Measurements from ENCODE around the gene TEN1. TPM values are rescaled to one million over a fixed set of nuclear protein-coding genes. Genes with fewer than 3 reads are reported as not detected.
A peak's percentile ranks its signal among the peaks of the same experiment; 100 is the strongest.
"Not testable (repeated sequence)": the region's sequence is repeated elsewhere in the genome, so short reads cannot be mapped to it uniquely, and the experiment has no call there.

The TEN1 gene
- total RNA-seq, 1 donor from 2014 or later, result 15.4 TPM

DNA sequence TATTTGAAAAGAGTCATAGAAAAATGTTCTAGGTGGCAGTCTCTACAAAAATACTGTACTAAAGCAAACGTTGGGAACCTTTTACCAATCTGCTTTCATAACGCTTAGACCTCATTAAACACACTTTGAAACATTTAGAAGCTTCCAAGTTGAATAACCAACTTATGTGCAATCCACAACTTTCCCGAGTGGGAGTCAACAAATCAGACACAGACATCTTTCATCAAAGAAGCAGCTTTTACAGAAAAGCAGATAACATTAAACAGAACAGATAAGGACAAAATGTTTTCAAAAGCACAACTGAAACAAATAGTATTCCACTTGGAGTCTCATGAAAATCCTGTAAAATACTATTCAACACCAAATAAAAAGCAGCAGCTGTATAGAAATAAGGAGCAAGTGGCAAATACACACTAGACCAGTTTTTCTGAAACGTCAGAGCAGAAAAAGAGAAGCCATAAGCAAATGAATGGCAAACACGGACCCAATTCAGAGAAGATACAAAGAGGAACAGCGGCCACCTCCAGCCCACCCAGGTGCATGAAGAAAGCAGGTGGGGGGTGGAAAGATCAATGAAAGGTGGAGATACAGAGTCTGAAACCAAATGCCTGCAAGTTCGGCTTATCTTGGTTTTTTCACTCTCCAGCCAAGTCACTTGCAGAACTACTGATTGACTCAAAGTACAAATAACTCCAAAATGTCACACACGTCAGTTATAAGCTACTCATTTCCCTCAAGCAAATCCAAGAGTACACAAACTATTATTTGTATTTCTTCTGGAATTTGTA is 19.8 kb upstream of the TEN1 start:
- intact Hi-C loops (cut with micrococcal nuclease), result no loop called here
- Mint-ChIP-seq H3K9me3 (no peaks in the 10 kb centered on the region), H3K4me1 (ENCODE audit: low read depth) (peaks cover 5% of the 10 kb centered on the region), H3K27ac (no peak overlapping the region), H3K36me3 (ENCODE audit: low read depth) (peaks cover 12% of the 10 kb centered on the region), H3K4me3 (no peak overlapping the region), H3K27me3 (ENCODE audit: insufficient read depth) (no peaks in the 10 kb centered on the region)
- no peak for DNase-seq (ENCODE audit: low spot score)

DNA sequence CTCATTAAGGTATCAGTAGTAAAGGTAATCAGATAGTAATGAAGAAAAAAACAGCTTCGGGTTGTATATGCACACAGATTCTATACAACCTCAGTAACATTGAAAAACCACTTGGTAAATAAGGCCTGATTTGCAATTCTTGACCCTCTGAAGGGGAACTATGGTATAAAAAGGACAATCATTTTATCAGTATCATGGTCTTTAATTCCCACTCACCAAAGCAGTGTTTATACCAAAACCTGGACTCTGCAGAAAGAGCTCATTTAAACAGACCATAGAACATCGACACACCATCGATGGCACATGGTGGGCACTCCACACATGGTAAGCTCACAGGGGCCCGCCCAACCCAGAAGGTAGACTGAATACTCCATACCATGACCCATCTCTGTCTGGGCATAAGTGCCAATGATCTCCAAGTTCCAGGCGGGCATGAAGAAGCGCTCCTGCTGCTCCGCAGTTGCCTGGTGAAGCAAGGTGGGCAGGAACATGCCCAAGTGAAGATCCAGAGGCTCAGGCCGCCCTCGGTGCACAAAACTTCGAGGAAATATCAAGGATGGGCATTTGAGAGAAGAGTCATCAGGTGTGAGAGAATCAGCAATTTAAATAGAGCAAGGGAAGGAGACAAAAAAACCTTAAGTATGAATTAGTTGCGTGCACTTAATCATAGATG is 19.1 kb upstream of the TEN1 start:
- Mint-ChIP-seq H3K27me3 (ENCODE audit: insufficient read depth) (no peaks in the 10 kb centered on the region), H3K36me3 (ENCODE audit: low read depth) (peaks cover 12% of the 10 kb centered on the region), H3K4me1 (ENCODE audit: low read depth) (peaks cover 5% of the 10 kb centered on the region), H3K4me3 (no peak overlapping the region), H3K27ac (no peak overlapping the region), H3K9me3 (no peaks in the 10 kb centered on the region)
- DNase-seq (ENCODE audit: low spot score), result no peak
- intact Hi-C loops (cut with micrococcal nuclease), result no loop called here

DNA sequence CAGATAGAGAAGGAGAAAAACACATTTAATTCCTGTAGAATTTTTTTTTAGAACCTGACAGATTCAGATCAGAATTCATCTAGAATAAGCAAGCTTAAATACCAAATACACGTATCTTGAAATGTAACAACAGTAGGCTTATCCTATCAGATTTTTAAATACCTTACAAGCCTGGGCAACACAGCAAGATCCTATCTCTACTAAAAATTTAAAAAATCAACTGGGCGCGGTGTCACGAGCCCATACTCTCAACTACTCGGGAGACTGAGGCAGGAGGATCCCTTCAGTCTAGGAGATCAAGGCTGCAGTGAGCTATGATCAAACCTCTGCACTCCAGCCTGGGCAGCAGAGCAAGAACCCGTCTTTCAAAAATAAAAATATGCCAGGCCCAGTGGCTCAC is 13.6 kb upstream of the TEN1 start:
- H3K9me3 Mint-ChIP-seq, result no peaks in the 10 kb centered on the region
- DNase-seq (ENCODE audit: low spot score), result no peak
- H3K27me3 Mint-ChIP-seq (ENCODE audit: insufficient read depth), result no peaks in the 10 kb centered on the region
- intact Hi-C loops (cut with micrococcal nuclease), result no loop called here
- no peak overlapping the region for H3K4me3 Mint-ChIP-seq
- H3K4me1 Mint-ChIP-seq (ENCODE audit: low read depth), result no peaks in the 10 kb centered on the region
- no peak overlapping the region for H3K27ac Mint-ChIP-seq
- peaks cover 4% of the 10 kb centered on the region for H3K36me3 Mint-ChIP-seq (ENCODE audit: low read depth)

- H3K4me3 Mint-ChIP-seq; H3K4me1 Mint-ChIP-seq (ENCODE audit: low read depth); DNase-seq (ENCODE audit: low spot score); H3K27ac Mint-ChIP-seq; H3K27me3 Mint-ChIP-seq (ENCODE audit: insufficient read depth); H3K9me3 Mint-ChIP-seq; intact Hi-C loops (cut with micrococcal nuclease): not testable (repeated sequence)
- peaks cover 19% of the 10 kb centered on the region for H3K36me3 Mint-ChIP-seq (ENCODE audit: low read depth)
Measured at GRCh38 chr17:75969044-75969443, 10.0 kb upstream of the TEN1 start.

- Mint-ChIP-seq H3K4me3 (no peak overlapping the region), H3K27me3 (ENCODE audit: insufficient read depth) (no peaks in the 10 kb centered on the region), H3K27ac (no peak overlapping the region), H3K9me3 (no peaks in the 10 kb centered on the region), H3K36me3 (ENCODE audit: low read depth) (peaks cover 22% of the 10 kb centered on the region), H3K4me1 (ENCODE audit: low read depth) (no peaks in the 10 kb centered on the region)
- no peak for DNase-seq (ENCODE audit: low spot score)
- intact Hi-C loops (cut with micrococcal nuclease), result loop anchor here (10.0 kb wide), 1 partner anchor 1695 kb away; no protein-coding TSS in a partner anchor
Measured at GRCh38 chr17:75970011-75970523, 9.0 kb upstream of the TEN1 start.

GRCh38 chr17:75970626-75971025 is 8.4 kb upstream of the TEN1 start:
- H3K4me3 Mint-ChIP-seq, result no peak overlapping the region
- H3K36me3 Mint-ChIP-seq (ENCODE audit: low read depth), result peaks cover 23% of the 10 kb centered on the region
- intact Hi-C loops (cut with micrococcal nuclease), result loop anchor here (10.0 kb wide), 1 partner anchor 1694 kb away; no protein-coding TSS in a partner anchor
- no peak overlapping the region for H3K27ac Mint-ChIP-seq
- no peaks in the 10 kb centered on the region for H3K9me3 Mint-ChIP-seq
- H3K4me1 Mint-ChIP-seq (ENCODE audit: low read depth), result peaks cover 2% of the 10 kb centered on the region
- DNase-seq (ENCODE audit: low spot score), result no peak
- no peaks in the 10 kb centered on the region for H3K27me3 Mint-ChIP-seq (ENCODE audit: insufficient read depth)

DNA sequence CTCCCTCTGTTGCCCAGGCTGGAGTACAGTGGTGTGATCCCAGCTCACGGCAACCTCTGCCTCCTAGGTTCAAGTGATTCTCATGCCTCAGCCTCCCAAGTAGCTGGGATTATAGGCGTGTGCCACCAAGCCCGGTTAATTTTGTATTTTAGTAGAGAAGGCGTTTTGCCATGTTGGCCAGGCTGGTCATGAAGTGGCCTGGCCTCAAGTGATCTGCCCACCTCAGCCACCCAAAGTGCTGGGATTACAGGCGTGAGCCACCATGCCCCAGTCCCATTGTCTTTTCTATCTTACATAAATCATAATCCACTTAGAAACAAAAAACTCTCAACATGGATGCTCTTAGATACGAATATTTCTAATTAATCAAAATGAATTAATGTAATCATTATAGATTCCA is 3.9 kb upstream of the TEN1 start:
- H3K9me3 Mint-ChIP-seq; DNase-seq (ENCODE audit: low spot score); H3K4me3 Mint-ChIP-seq; H3K27me3 Mint-ChIP-seq (ENCODE audit: insufficient read depth); H3K27ac Mint-ChIP-seq: not testable (repeated sequence)
- intact Hi-C loops (cut with micrococcal nuclease), result loop anchor here (10.0 kb wide), 1 partner anchor 1690 kb away; no protein-coding TSS in a partner anchor
- H3K4me1 Mint-ChIP-seq (ENCODE audit: low read depth), result peaks cover 23% of the 10 kb centered on the region
- H3K36me3 Mint-ChIP-seq (ENCODE audit: low read depth), result peaks cover 27% of the 10 kb centered on the region

GRCh38 chr17:75975757-75976174 is 3.3 kb upstream of the TEN1 start:
- H3K36me3 Mint-ChIP-seq (ENCODE audit: low read depth), result peaks cover 24% of the 10 kb centered on the region
- no peak overlapping the region for H3K27ac Mint-ChIP-seq
- intact Hi-C loops (cut with micrococcal nuclease), result loop anchor here (10.0 kb wide), 1 partner anchor 1689 kb away; no protein-coding TSS in a partner anchor
- H3K4me3 Mint-ChIP-seq, result no peak overlapping the region
- peaks cover 29% of the 10 kb centered on the region for H3K4me1 Mint-ChIP-seq (ENCODE audit: low read depth)
- DNase-seq (ENCODE audit: low spot score), result no peak
- H3K27me3 Mint-ChIP-seq (ENCODE audit: insufficient read depth), result no peaks in the 10 kb centered on the region
- no peaks in the 10 kb centered on the region for H3K9me3 Mint-ChIP-seq

GRCh38 chr17:75976175-75976848 is 2.7 kb upstream of the TEN1 start:
- Mint-ChIP-seq H3K27me3 (ENCODE audit: insufficient read depth) (no peaks in the 10 kb centered on the region), H3K9me3 (no peaks in the 10 kb centered on the region), H3K4me3 (no peak overlapping the region), H3K27ac (peak overlapping the region; percentile 35), H3K4me1 (ENCODE audit: low read depth) (peaks cover 33% of the 10 kb centered on the region), H3K36me3 (ENCODE audit: low read depth) (peaks cover 23% of the 10 kb centered on the region)
- no peak for DNase-seq (ENCODE audit: low spot score)
- intact Hi-C loops (cut with micrococcal nuclease), result loop anchor here (10.0 kb wide), 1 partner anchor 1688 kb away; no protein-coding TSS in a partner anchor

DNA sequence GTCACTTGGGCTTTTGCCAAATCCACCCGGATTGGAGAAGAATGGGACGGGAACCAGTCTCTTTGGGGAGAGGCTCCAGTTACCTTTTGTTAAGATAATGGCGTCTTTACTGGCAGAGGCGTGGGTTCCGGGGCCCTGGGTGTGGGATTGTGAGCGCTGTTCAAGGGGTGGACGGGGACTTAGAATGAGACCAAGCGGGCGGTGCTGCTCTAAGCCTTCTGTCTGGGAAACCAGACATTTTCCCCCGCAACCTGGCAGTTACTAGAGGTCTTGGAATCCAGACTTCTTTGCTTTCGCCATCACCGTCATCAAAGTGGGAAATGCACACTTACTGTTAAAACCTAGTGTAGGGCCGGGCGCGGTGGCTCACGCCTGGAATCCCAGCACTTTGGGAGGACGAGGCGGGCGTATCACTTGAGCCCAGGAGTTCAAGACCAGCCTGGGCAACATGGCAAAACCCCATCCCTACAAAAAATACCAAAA is 706 bp downstream of the TEN1 start:
- Mint-ChIP-seq H3K36me3 (ENCODE audit: low read depth) (peaks cover 10% of the 10 kb centered on the region), H3K4me3 (peak overlapping the region; percentile 91), H3K9me3 (no peaks in the 10 kb centered on the region), H3K4me1 (ENCODE audit: low read depth) (peaks cover 33% of the 10 kb centered on the region), H3K27ac (peak overlapping the region; percentile 95), H3K27me3 (ENCODE audit: insufficient read depth) (no peaks in the 10 kb centered on the region)
- DNase-seq (ENCODE audit: low spot score), result no peak
- intact Hi-C loops (cut with micrococcal nuclease), result loop anchor here (1.0 to 10.0 kb wide), 12 partner anchors 18 to 1685 kb away; partner anchors contain the start of genes EXOC7, FBF1, FOXJ1 and JMJD6

GRCh38 chr17:75980188-75981018 is 1.4 kb downstream of the TEN1 start:
- Mint-ChIP-seq H3K4me3 (peak overlapping the region; percentile 91), H3K9me3 (no peaks in the 10 kb centered on the region), H3K36me3 (ENCODE audit: low read depth) (peaks cover 10% of the 10 kb centered on the region), H3K4me1 (ENCODE audit: low read depth) (peaks cover 33% of the 10 kb centered on the region), H3K27me3 (ENCODE audit: insufficient read depth) (no peaks in the 10 kb centered on the region), H3K27ac (peak overlapping the region; percentile 95)
- intact Hi-C loops (cut with micrococcal nuclease), result no loop called here
- no peak for DNase-seq (ENCODE audit: low spot score)
